Liver (tissue), 5 donors: Measurements from ENCODE around the gene PSMB3. TPM values are rescaled to one million over a fixed set of nuclear protein-coding genes. Genes with fewer than 3 reads are reported as not detected.

Source experiments
- polyA plus RNA-seq, 2 donors: library from polyadenylated mRNA; stranded (reverse) in 1 of 2; unstranded in 1 of 2; fragments of 200-250 nt in 1 of 2; fragments of >200 nt in 1 of 2; fragmentation: Nextera tagmentation in 1 of 2; extraction: Ambion mirVana in 1 of 2; gene quantifications; one replicate each; pipeline versions ENCODE4 v1.2.1 to v1.2.3, GENCODE V29; 2013 to 2015
- small RNA-seq: library from RNA; depleted of rRNA; stranded (forward); fragments of <200 nt; gene quantifications from one replicate; pipeline ENCODE3, GENCODE V24; 2014
- total RNA-seq, 2 donors: library from RNA; depleted of rRNA; stranded (reverse); fragments of >200 nt; gene quantifications; one replicate each; pipeline ENCODE4 v1.2.3, GENCODE V29; 2014
- donor health status: healthy.
- donor health status: healthy.
- donor health status: healthy.

PSMB3 gene
- total and polyA plus RNA-seq, 4 donors = 121 to 279 (median 169) TPM

Small RNA genes within 50 kb of the gene (small RNA-seq; reads per million reads assigned to genes)
- not detected for gene MIR4726
- 0.38 reads per million, percentile 41 among the genes with 10 or more reads in this experiment for gene RNA5SP440
- gene RNU6-866P = not detected

Other genes starting within 250 kb of the PSMB3 start
- 1 to 10 TPM in 1 of 2 donors, under 1 TPM in 1; 0.05 to 3.2 TPM for gene SRCIN1, start 146.8 kb upstream of the PSMB3 start, total RNA-seq
- 1 to 10 TPM; 2.2 to 5.3 TPM for gene SRCIN1, start 146.8 kb upstream of the PSMB3 start, polyA plus RNA-seq
- 1 to 10 TPM in 1 of 2 donors, under 1 TPM in 1; 0.37 to 1.8 TPM for gene EPOP, start 77.8 kb upstream of the PSMB3 start, total RNA-seq
- 1 to 10 TPM in 1 of 2 donors, under 1 TPM in 1; 0.32 to 1.9 TPM for gene EPOP, start 77.8 kb upstream of the PSMB3 start, polyA plus RNA-seq
- gene MLLT6, start 47.5 kb upstream of the PSMB3 start, total RNA-seq = 10 to 100 TPM in 1 of 2 donors, 1 to 10 TPM in 1; 8.5 to 22.8 TPM
- 1 to 10 TPM; 3.3 to 7.7 TPM for gene MLLT6, start 47.5 kb upstream of the PSMB3 start, polyA plus RNA-seq
- gene CISD3, start 22.4 kb upstream of the PSMB3 start, total RNA-seq = 1 to 10 TPM; 4.5 to 9.0 TPM
- gene CISD3, start 22.4 kb upstream of the PSMB3 start, polyA plus RNA-seq = 100 to 1,000 TPM in 1 of 2 donors, 10 to 100 TPM in 1; 65.6 to 152 TPM
- 1 to 10 TPM; 1.2 to 2.2 TPM for gene PCGF2, start 4.4 kb upstream of the PSMB3 start, total RNA-seq
- 1 to 10 TPM; 1.3 to 3.2 TPM for gene PCGF2, start 4.4 kb upstream of the PSMB3 start, polyA plus RNA-seq
- gene PIP4K2B, start 46.8 kb downstream of the PSMB3 start, total RNA-seq = 10 to 100 TPM; 18.2 to 21.5 TPM
- gene PIP4K2B, start 46.8 kb downstream of the PSMB3 start, polyA plus RNA-seq = 1 to 10 TPM; 2.4 to 9.0 TPM
- gene CWC25, start 72.6 kb downstream of the PSMB3 start, total RNA-seq = 1 to 10 TPM; 5.7 to 10.0 TPM
- gene CWC25, start 72.6 kb downstream of the PSMB3 start, polyA plus RNA-seq = 1 to 10 TPM; 6.2 to 8.6 TPM
- 100 to 1,000 TPM; 284 to 797 TPM for gene RPL23, start 101.0 kb downstream of the PSMB3 start, total RNA-seq
- 100 to 1,000 TPM; 552 to 740 TPM for gene RPL23, start 101.0 kb downstream of the PSMB3 start, polyA plus RNA-seq
- 10 to 100 TPM; 59.4 to 77.4 TPM for gene LASP1, start 117.3 kb downstream of the PSMB3 start, total RNA-seq
- 10 to 100 TPM; 18.2 to 77.7 TPM for gene LASP1, start 117.3 kb downstream of the PSMB3 start, polyA plus RNA-seq
- gene FBXO47, start 214.7 kb downstream of the PSMB3 start, total RNA-seq = not detected
- not detected for gene FBXO47, start 214.7 kb downstream of the PSMB3 start, polyA plus RNA-seq